ENCODE measurements around the gene APOC3.

- TF ChIP-seq ZNF274 (IDR thresholded peaks at IDR 0.05; ENCODE audit: low read depth, low read length), result no peak
- TF ChIP-seq YY1 (IDR thresholded peaks at IDR 0.05; ENCODE audit: insufficient read depth, insufficient read length), result no peak
- TF ChIP-seq SUZ12 (IDR thresholded peaks at IDR 0.05; ENCODE audit: extremely low read depth, insufficient read depth, insufficient read length), result no peak
Observed at GRCh38 chr11:116788534-116788933, 41.2 kb upstream of the APOC3 start.
